ENCODE data around the gene KRI1. TPM values are rescaled to one million over a fixed set of nuclear protein-coding genes. Genes with fewer than 3 reads are reported as not detected.
A peak's percentile ranks its signal among the peaks of the same experiment; 100 is the strongest.
"Not testable (repeated sequence)": the region's sequence is repeated elsewhere in the genome, so short reads cannot be mapped to it uniquely, and the experiment has no call there.

Gene KRI1
- total RNA-seq, 2 experiments from 2014 or later: 62.5 to 67.1 TPM

DNA sequence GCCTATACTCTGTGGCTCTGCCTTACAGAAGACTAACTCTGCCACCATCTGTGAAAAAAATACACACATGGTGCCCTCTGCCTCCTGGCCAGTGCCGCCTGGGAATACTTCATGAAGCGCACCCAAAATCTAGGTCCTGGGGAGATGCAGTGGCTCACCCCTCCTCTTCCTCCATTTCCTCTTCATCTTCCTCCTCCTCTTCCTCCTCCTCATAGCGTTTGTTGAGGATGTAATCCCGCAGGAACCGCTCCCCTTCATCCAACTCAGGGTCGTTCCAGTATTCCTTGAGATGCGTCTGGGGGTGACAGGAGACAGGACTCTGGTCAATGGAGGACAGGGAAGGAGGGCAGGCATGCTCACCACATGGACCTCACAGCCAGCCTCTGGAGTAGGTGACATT, 5.7 kb downstream of the KRI1 start:
- no peak for ATAC-seq
- H3K36me3 Mint-ChIP-seq (ENCODE audit: low read depth): peaks cover 57% of the 10 kb centered on the region
- peaks cover 21% of the 10 kb centered on the region for H3K4me1 Mint-ChIP-seq
- H3K4me3 Mint-ChIP-seq: no peak overlapping the region
- no peaks in the 10 kb centered on the region for H3K27me3 Mint-ChIP-seq
- DNase-seq: no peak
- ChIA-PET POLR2A (interaction anchor here (0.7 kb wide), 1 partner anchor 157 kb away, joined by 3 read pairs; no protein-coding TSS in a partner anchor), CTCF (interaction anchor here (0.6 kb wide), 1 partner anchor 15 kb away, joined by 3 read pairs; no protein-coding TSS in a partner anchor)
- no peak overlapping the region for H3K27ac Mint-ChIP-seq
- intact Hi-C loops (cut with DNase I, micrococcal nuclease): no loop called here
- no peaks in the 10 kb centered on the region for H3K9me3 Mint-ChIP-seq (ENCODE audit: low read depth)

DNA sequence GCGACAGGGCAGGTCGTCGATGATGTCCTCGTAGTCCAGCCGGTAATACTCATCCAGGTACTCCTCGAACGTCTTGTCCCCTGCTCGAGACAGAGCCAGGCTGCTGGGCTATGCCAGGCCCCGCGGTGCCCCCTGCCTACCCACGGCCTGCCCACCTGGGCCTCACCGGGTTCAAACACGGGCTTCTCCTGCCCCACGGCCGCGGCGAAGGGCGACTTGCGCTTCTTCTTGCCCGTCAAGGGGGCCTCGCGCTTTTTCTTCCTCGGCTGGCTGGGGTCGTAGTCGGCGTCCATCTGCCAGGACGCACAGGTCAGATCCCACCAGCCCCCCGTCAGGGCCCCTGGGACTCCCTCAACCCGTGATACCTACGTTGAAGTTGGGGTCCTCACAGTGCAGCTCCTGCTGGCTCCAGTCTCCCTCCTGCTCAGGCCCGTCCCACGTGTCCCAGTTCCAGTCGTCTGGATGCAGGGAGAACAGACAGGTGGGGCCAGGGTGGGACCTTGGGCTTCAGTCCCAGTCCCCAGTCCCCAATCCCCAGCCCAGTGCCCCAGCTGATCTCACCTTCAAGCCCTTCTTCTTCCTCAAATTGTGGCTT, 8.1 kb downstream of the KRI1 start:
- Mint-ChIP-seq H3K27me3 (no peaks in the 10 kb centered on the region), H3K27ac (no peak overlapping the region), H3K4me3 (no peak overlapping the region), H3K36me3 (ENCODE audit: low read depth) (peaks cover 65% of the 10 kb centered on the region), H3K4me1 (peaks cover 33% of the 10 kb centered on the region), H3K9me3 (ENCODE audit: low read depth) (no peaks in the 10 kb centered on the region)
- POLR2A ChIA-PET: no interaction called here
- CTCF ChIA-PET: interaction anchor here (0.6 to 1.0 kb wide), 2 partner anchors 24 to 52 kb away, joined by 3 to 6 read pairs; no protein-coding TSS in a partner anchor
- intact Hi-C loops (cut with DNase I, micrococcal nuclease): no loop called here
- DNase-seq (no peak), ATAC-seq (no peak)

DNA sequence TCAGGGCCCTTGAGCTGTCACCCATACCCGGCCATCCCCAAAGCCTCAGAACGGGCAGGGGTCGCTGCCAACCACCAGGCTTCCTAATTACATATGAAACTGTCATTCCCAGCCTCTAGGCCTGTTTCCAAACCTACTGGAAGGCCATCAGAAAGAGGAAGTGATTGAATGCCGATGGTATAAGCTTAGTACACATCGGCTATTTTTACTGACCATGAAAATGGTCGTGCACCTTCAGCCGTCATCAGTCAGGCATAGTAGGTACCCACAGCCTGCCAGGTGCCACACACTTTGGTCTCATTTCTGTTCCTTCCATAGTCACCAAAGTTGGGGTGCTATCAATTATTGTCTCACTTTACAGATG, 10.2 kb downstream of the KRI1 start:
- no peak for ATAC-seq
- no peak for DNase-seq
- intact Hi-C loops (cut with DNase I, micrococcal nuclease): no loop called here
- H3K27me3 Mint-ChIP-seq: no peaks in the 10 kb centered on the region
- H3K36me3 Mint-ChIP-seq (ENCODE audit: low read depth): peaks cover 61% of the 10 kb centered on the region
- ChIA-PET CTCF (interaction anchor here (0.7 to 1.6 kb wide), 6 partner anchors 10 to 91 kb away, joined by 3 to 8 read pairs (median 4); partner anchors contain the start of gene KRI1), POLR2A (interaction anchor here (0.6 to 1.4 kb wide), 2 partner anchors 21 to 895 kb away, joined by 3 to 5 read pairs; no protein-coding TSS in a partner anchor)
- H3K27ac Mint-ChIP-seq: peak overlapping the region; percentile 2
- no peaks in the 10 kb centered on the region for H3K9me3 Mint-ChIP-seq (ENCODE audit: low read depth)
- peaks cover 38% of the 10 kb centered on the region for H3K4me1 Mint-ChIP-seq
- no peak overlapping the region for H3K4me3 Mint-ChIP-seq

DNA sequence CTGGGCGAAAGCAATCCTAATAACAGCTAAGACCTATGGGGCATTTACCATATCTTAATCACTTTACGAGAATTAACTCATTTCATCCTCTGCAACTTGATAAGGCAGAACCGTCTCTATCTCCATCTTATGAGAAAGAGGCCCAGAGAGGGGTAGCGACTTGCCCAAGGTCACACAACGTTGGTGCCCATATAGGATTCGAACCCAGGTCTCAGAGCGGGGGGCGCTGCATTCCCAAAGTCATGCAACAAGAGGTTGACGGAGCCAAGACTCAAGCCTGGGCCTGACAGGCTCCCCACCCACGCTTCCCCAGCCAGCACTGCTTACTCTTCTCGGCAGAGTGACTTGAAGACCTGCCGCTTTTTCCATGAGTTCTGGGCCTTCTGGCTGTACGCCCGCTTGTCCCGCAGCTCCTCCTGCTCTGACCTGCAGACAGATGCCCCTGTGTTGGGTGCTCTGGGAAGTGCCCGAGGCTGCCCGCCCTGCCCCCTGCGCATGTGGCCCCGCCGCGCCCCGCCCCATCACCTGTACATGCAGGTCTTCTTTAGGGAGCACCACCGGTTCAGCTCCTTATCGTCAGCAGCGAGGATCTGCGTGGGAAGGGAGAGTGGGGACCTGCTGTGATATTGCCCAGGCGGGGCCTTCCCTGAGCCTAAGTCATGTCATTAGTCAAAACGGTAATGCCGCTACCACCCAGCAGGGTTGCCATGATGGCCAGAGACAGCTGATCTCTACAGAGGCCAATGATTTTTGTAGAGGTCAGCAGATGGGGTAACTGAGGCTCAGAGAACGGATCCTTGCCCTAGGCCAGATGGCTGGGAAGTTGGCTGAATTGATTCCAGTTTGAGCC, 10.8 kb downstream of the KRI1 start:
- Mint-ChIP-seq H3K4me1 (peaks cover 38% of the 10 kb centered on the region), H3K9me3 (ENCODE audit: low read depth) (no peaks in the 10 kb centered on the region), H3K36me3 (ENCODE audit: low read depth) (peaks cover 60% of the 10 kb centered on the region), H3K4me3 (no peak overlapping the region), H3K27ac (peak overlapping the region; percentile 83), H3K27me3 (no peaks in the 10 kb centered on the region)
- ATAC-seq (no peak), DNase-seq (peak; percentile 44)
- ChIA-PET POLR2A (interaction anchor here (0.6 to 1.4 kb wide), 2 partner anchors 20 to 895 kb away, joined by 3 to 5 read pairs; no protein-coding TSS in a partner anchor), CTCF (interaction anchor here (0.6 to 1.6 kb wide), 6 partner anchors 9 to 592 kb away, joined by 3 to 8 read pairs (median 4); partner anchors contain the start of gene KRI1)
- intact Hi-C loops (cut with DNase I, micrococcal nuclease): no loop called here

DNA sequence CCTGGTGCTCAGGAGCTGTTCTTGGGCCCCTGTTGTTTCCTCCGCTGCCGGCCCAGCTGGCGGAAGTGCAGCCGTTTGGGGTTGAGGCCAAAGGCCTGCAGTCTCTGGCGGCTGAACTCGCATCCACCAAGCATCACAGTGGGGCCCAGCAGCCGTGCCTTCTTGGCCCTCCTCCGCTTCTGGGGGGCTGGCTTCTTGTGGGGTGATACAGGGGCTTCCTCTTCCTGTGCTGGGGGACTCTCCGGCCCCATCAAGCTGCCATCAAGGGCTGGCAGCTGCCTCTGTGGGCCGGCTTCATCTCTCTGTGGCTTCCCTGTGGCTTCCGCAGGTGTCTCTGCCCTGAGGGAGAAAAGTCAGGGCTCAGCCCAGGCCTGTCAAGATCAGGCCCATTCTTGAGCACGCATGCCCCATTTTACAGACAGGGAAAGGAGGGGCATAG, 11.8 kb downstream of the KRI1 start:
- Mint-ChIP-seq H3K36me3 (ENCODE audit: low read depth) (peaks cover 59% of the 10 kb centered on the region), H3K27me3 (no peaks in the 10 kb centered on the region), H3K4me1 (peaks cover 38% of the 10 kb centered on the region), H3K9me3 (ENCODE audit: low read depth) (no peaks in the 10 kb centered on the region), H3K27ac (peak overlapping the region; percentile 83), H3K4me3 (peak overlapping the region; percentile 33)
- CTCF ChIA-PET: interaction anchor here (0.6 to 1.9 kb wide), 4 partner anchors 12 to 593 kb away, joined by 3 to 10 read pairs (median 4); partner anchors contain the start of gene KRI1
- peak; percentile 60 for ATAC-seq
- DNase-seq: peak; percentile 65
- intact Hi-C loops (cut with DNase I, micrococcal nuclease): loop anchor here in 1 of 2 experiments (1.0 kb wide), 1 partner anchor 11 kb away; no protein-coding TSS in a partner anchor
- POLR2A ChIA-PET: interaction anchor here (0.6 to 1.6 kb wide), 4 partner anchors 9 to 355 kb away, joined by 3 to 7 read pairs (median 5); no protein-coding TSS in a partner anchor

DNA sequence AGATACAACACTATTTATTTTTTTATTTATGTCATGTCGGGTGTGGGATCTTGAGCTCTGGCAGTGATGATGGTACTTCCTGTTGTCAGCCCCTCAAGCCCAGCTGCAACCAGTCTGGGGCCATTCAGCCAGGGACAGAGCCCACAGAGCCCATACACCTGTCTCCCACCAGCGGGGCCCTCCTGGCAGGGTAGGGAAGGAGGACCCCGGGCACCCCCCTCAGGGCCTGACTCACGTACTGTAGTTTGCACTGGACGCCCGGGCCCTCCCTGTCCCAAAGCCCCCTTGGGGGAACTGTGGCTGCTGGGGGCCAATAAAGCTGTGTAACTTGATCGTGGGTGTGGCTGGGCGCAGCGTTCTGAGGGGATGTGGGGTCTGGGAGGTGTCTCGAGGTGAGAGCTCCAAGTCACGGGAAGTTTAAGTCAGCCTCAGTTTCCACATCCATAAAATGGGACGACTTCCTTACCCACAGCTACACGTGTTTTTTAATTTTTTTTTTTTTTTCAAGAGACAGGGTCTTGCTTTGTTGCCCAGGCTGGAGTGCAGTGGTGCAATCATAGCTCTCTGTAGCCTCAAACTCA, 12.6 kb downstream of the KRI1 start:
- H3K27ac Mint-ChIP-seq: peak overlapping the region; percentile 83
- DNase-seq (no peak), ATAC-seq (no peak)
- H3K36me3 Mint-ChIP-seq (ENCODE audit: low read depth): peaks cover 55% of the 10 kb centered on the region
- peaks cover 38% of the 10 kb centered on the region for H3K4me1 Mint-ChIP-seq
- ChIA-PET POLR2A (interaction anchor here (0.6 to 1.6 kb wide), 4 partner anchors 10 to 354 kb away, joined by 3 to 7 read pairs (median 4); no protein-coding TSS in a partner anchor), CTCF (interaction anchor here (0.8 to 1.9 kb wide), 10 partner anchors 9 to 70 kb away, joined by 3 to 10 read pairs (median 4); partner anchors contain the start of genes KEAP1 and KRI1)
- intact Hi-C loops (cut with DNase I, micrococcal nuclease): loop anchor here in 1 of 2 experiments (1.0 kb wide), 1 partner anchor 12 kb away; no protein-coding TSS in a partner anchor
- no peak overlapping the region for H3K4me3 Mint-ChIP-seq
- H3K27me3 Mint-ChIP-seq: no peaks in the 10 kb centered on the region
- no peaks in the 10 kb centered on the region for H3K9me3 Mint-ChIP-seq (ENCODE audit: low read depth)

DNA sequence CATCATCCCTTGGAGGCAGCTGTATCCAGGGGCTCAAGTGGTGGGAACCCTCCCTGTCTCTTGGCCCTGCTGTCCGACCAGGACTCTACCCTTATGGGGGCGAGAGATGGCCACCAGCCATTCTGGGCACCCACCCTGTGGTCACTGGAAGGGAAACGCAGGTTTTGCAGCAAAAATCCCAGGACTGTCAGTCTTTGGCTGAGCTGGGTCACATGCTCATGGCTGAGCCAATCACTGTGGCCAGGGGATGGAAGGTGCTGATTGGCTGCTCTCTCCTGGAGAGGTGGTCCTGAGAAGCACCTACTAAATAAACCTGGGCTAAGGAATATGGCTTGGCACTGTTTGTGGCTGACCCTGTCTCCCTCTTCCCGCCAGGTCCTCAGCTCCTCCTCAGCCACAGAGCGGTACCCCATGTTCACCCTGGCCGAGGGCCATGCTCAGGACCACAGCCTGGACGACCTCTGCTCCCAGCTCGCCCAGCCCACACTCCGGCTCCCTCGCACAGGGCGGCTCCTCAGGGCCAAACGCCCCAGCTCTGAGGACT, 13.2 kb downstream of the KRI1 start:
- Mint-ChIP-seq H3K4me3 (no peak overlapping the region), H3K9me3 (ENCODE audit: low read depth) (no peaks in the 10 kb centered on the region), H3K27ac (peak overlapping the region; percentile 47), H3K4me1 (peaks cover 38% of the 10 kb centered on the region), H3K36me3 (ENCODE audit: low read depth) (peaks cover 51% of the 10 kb centered on the region), H3K27me3 (no peaks in the 10 kb centered on the region)
- POLR2A ChIA-PET: interaction anchor here (0.5 to 1.6 kb wide), 5 partner anchors 11 to 329 kb away, joined by 3 to 7 read pairs (median 3); partner anchors contain the start of gene KRI1
- DNase-seq (peak; percentile 60), ATAC-seq (peak; percentile 49)
- CTCF ChIA-PET: interaction anchor here (0.6 to 1.9 kb wide), 13 partner anchors 8 to 69 kb away, joined by 3 to 10 read pairs (median 4); partner anchors contain the start of genes CDKN2D, KEAP1 and KRI1
- intact Hi-C loops (cut with DNase I, micrococcal nuclease): loop anchor here in 1 of 2 experiments (1.0 kb wide), 1 partner anchor 13 kb away; no protein-coding TSS in a partner anchor

DNA sequence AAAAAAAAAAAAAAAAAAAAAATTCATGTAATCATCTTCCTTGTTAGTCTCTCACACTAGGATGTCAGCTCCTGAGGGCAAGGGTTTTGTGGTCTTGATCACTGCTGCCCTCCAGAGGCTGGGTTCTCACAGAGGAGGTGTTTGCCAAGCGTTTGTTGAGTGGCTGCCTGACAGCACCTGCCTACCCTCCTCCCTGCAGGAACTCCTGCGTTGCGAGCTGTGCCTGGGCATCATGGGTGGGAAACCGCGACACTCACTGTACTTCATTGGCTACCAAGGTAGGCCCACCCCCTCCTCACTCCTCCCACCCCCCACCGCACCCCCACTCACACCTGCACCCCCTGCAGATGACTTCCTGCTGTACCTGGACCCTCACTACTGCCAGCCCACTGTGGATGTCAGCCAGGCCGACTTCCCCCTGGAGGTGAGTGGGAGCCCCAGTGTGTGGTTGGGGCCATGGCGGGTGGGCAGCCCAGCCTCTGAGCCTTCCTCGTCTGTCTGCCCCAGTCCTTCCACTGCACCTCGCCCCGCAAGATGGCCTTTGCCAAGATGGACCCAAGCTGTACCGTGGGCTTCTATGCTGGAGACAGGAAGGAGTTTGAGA, 14.0 kb downstream of the KRI1 start:
- CTCF ChIA-PET: interaction anchor here (0.7 to 1.9 kb wide), 16 partner anchors 9 to 264 kb away, joined by 3 to 10 read pairs (median 4); partner anchors contain the start of genes CDKN2D and KRI1
- Mint-ChIP-seq H3K27me3 (no peaks in the 10 kb centered on the region), H3K9me3 (ENCODE audit: low read depth) (no peaks in the 10 kb centered on the region), H3K4me3 (no peak overlapping the region), H3K4me1 (peaks cover 38% of the 10 kb centered on the region), H3K36me3 (ENCODE audit: low read depth) (peaks cover 48% of the 10 kb centered on the region), H3K27ac (no peak overlapping the region)
- DNase-seq (peak; percentile 76), ATAC-seq (peak; percentile 47)
- POLR2A ChIA-PET: interaction anchor here (0.5 kb wide), 1 partner anchor 330 kb away, joined by 3 read pairs; no protein-coding TSS in a partner anchor
- intact Hi-C loops (cut with DNase I, micrococcal nuclease): loop anchor here in 1 of 2 experiments (1.0 kb wide), 1 partner anchor 68 kb away; no protein-coding TSS in a partner anchor

DNA sequence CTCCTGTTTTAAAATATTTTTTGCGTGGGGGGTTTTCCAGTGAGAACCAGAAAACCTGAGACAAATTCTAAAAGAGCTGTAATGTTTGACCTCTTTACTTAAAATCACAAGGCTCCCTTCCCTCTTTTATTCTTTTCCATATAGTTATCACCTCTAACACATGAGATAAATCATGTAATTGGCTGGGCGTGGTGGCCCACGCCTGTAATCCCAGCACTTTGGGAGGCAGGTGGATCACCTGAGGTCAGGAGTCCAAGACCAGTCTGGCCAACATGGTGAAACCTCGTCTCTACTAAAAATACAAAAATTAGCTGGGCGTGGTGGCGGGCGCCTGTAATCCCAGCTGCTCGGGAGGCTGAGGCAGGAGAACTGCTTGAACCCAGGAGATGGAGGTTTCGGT, 14.8 kb downstream of the KRI1 start:
- Mint-ChIP-seq H3K4me1 (peaks cover 36% of the 10 kb centered on the region), H3K27ac (peak overlapping the region; percentile 19), H3K36me3 (ENCODE audit: low read depth) (peaks cover 47% of the 10 kb centered on the region)
- intact Hi-C loops (cut with DNase I, micrococcal nuclease): loop anchor here in 1 of 2 experiments (1.0 kb wide), 1 partner anchor 68 kb away; no protein-coding TSS in a partner anchor
- POLR2A ChIA-PET: interaction anchor here (0.7 kb wide), 1 partner anchor 58 kb away, joined by 3 read pairs; no protein-coding TSS in a partner anchor
- not testable (repeated sequence) for H3K4me3 Mint-ChIP-seq; DNase-seq; ATAC-seq; H3K9me3 Mint-ChIP-seq (ENCODE audit: low read depth); H3K27me3 Mint-ChIP-seq
- CTCF ChIA-PET: interaction anchor here (0.7 to 1.4 kb wide), 9 partner anchors 11 to 263 kb away, joined by 3 to 8 read pairs (median 4); no protein-coding TSS in a partner anchor

DNA sequence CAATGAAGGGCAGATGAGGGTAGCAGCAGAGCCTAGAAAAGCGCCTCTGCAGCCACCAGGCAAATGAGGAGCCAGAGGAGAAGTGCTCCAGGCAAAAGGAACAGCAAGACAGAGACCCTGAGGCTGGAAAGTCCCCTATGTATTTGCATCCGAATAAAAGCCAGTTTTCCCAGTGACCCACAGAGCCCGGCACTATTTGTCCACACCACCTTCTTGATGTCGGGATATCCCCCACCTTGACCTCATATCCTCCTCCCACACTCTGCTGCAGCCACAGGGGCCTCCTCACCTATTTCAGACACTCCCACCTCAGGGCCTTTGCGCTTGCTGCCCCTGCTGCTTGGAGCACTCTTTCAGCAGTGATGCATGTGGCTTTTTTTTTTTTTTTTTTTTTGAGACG, 15.5 kb downstream of the KRI1 start:
- H3K4me3 Mint-ChIP-seq: no peak overlapping the region
- DNase-seq (no peak), ATAC-seq (no peak)
- peaks cover 42% of the 10 kb centered on the region for H3K36me3 Mint-ChIP-seq (ENCODE audit: low read depth)
- H3K4me1 Mint-ChIP-seq: peaks cover 31% of the 10 kb centered on the region
- ChIA-PET CTCF (interaction anchor here (0.6 to 1.4 kb wide), 3 partner anchors 32 to 314 kb away, joined by 4 read pairs; no protein-coding TSS in a partner anchor), POLR2A (interaction anchor here (0.7 kb wide), 1 partner anchor 59 kb away, joined by 3 read pairs; no protein-coding TSS in a partner anchor)
- no peaks in the 10 kb centered on the region for H3K27me3 Mint-ChIP-seq
- intact Hi-C loops (cut with DNase I, micrococcal nuclease): no loop called here
- H3K27ac Mint-ChIP-seq: no peak overlapping the region
- no peaks in the 10 kb centered on the region for H3K9me3 Mint-ChIP-seq (ENCODE audit: low read depth)

All from activated CD4-positive, alpha-beta T cell treated with anti-CD3 and anti-CD28 coated beads for 36 hours (primary cell).